Measurements from ENCODE around the gene NCAM2.

NCAM2 gene

GRCh38 chr21:21468003-21468402 is 469.8 kb downstream of the NCAM2 start:
- no peak for DNase-seq

GRCh38 chr21:21481239-21481638 is 483.0 kb downstream of the NCAM2 start:
- DNase-seq: no peak

GRCh38 chr21:21508859-21509258 is 510.6 kb downstream of the NCAM2 start:
- no peak for DNase-seq

- DNase-seq: no peak
Measured at GRCh38 chr21:21530680-21531079, 532.5 kb downstream of the NCAM2 start.

GRCh38 chr21:21547368-21547953 is 549.3 kb downstream of the NCAM2 start:
- DNase-seq: peak; percentile 13

GRCh38 chr21:21559285-21560045 is 561.3 kb downstream of the NCAM2 start:
- no peak for DNase-seq
